ENCODE measurements around the gene LRGUK. TPM values are rescaled to one million over a fixed set of nuclear protein-coding genes. Genes with fewer than 3 reads are reported as not detected.
"Not testable (repeated sequence)": the region's sequence is repeated elsewhere in the genome, so short reads cannot be mapped to it uniquely, and the experiment has no call there.

LRGUK gene
- total RNA-seq, 1 experiment from 2014 or later = 0.24 TPM

DNA sequence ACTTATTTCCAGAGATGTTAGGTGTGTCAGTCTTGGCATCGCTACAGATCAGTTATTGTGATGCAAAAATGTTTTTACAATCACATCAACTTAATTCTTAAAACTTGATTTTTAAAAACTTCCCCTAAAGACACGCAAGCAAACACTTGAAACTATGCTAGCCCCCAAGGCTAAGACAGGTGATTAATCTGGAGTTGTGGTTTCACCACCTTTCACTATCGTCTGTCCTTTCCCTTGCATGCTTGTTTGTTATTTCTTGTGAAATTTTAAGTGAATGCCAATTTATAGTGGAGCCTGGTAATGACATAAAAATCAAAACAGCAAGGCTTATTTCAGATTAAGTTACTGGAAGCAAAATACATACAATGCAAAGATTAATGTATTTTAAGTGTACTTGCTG is 119.2 kb downstream of the LRGUK start:
- DNase-seq (ENCODE audit: low read depth) = no peak

DNA sequence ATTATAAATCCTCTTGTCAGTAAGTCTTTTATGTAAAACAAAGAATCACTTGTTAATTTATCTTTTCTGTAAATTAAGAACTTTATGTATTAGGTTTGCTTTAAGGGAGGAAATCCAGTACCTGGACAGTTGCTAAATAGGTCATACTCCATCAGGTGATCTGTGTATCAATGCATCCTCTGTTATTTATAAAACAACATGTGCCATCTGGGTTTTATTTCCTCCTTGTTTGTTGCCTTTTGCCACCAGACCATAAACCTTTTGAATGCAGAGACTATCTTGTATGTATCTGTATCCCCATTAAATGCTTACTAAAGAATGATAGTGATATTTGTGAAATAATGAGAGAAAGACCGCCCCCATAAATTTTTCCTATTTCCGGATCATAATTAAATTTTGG is 119.6 kb downstream of the LRGUK start:
- DNase-seq (ENCODE audit: low read depth) = no peak

DNA sequence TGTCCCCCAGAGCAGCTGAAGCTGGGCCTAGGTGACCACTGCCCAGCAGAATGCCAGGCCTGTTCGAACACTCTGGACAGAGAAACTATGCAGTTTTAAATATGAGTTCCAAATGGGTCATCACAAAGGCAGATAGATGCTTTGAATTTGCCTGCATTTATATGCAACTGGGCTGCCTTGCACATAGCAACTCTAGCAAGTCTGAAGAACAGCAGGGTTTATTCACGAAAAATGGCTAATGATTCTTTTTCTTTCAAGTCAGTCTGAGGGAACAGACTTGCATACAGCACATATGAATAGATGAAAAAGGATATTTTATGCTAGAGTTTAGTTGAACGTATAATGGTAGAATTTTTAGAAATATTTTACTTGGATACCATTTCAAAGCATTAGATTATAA is 121.1 kb downstream of the LRGUK start:
- no peak for DNase-seq (ENCODE audit: low read depth)

DNA sequence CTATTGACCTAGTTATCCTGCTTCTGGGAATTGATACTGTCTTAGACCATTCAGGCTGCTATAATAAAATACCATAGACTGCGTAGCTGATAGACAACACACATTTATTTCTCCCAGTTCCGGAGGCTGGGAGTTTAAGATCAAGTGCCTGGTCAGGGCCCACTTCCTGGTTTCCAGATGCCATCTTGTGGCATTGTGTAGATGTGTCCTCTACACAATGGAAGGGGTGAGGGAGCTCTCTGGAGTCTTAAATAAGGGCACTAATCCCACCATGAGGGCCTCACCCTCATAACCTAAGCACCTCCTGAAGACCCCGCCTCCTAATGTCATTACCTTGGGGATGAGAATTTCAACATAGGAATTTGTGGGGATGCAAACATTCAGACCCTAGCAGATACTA is 127.2 kb downstream of the LRGUK start:
- DNase-seq (ENCODE audit: low read depth) = peak; percentile 22

DNA sequence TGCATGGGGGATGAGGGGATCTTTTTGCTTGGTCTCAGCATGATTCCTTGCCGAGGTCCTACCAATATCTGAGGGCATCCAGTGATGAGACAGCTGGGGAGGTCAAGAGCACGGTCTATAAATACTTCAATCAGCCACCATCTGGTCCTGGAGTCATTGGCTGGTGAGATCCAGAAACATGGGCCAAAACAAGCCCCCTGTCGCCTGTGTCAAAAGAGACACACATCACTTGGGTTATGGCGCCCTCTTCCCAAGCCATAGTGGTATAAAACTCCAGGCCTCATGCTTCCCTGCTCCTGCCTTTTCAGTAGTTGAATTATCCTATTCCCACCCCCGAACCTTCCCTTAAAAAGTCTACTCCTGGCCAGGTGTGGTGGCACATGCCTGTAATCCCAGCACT is 128.7 kb downstream of the LRGUK start:
- DNase-seq (ENCODE audit: low read depth) = peak; percentile 2

DNA sequence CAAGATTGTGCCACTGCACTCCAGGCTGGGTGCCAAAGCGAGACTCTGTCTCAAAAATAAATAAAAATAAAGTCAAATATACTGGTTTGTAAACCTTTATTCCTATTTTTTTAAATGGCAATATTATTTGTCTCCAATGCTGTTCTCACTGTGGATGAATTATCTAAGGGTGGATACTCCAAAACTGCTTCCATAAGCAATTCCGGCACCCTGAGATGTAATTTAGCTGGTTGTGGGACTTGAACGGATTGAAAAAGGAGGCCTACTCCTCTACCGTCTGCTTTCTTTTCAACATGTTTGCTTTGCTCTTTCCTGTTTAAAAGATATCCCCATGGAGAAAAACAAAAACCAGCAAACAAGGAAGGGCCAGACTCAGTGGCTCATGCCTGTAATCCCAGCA is 135.2 kb downstream of the LRGUK start:
- DNase-seq (ENCODE audit: low read depth) = no peak

DNA sequence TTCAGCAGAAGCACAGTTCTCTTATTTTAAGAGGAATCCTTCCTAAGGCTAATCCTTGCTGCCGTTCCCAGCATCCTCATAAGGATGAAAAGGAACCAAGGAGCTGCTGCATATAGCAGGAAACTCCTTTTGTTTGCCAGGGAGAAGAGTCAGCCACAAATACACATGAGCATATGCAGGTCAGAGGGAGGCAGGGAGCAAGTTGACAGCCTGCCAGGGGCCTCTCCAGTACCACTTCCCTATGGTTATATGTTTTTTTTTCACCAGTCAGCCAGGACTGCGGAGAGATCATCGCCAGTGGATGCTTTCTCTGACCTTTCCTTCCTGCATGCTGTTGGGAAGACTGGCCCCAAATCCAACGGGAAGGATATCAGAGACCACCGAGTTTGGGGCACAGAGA is 149.8 kb downstream of the LRGUK start:
- DNase-seq (ENCODE audit: low read depth) = no peak

DNA sequence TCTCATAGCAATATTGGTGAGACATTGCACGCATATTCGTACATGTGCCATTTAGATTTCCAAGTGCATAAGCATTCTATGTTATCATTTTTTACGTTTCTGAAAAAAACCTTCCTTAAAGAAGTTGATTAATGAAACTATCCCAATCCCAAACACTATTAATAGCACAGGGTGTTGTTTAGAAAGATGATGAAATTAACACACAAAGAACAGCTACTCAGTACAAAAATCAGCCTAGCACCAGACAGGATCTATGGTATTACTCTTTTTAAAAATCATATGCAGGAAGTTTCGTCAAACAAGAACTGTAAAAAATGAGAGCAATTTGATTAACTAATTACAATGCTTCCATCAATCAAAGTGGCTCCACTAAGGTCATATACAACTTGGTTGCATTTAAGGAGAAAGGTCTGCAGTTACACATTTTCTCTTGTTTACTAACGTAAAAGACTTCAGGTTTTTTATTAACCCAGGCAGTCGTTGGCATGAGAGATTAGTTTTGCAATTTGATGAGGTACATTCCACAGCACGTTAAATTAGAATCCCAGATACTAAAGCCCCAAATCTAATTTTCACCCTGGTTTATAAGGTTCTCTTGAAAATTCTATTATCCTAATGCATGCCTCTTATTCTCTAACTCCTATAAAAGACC is 151.5 kb downstream of the LRGUK start:
- DNase-seq (ENCODE audit: low read depth) = no peak

DNA sequence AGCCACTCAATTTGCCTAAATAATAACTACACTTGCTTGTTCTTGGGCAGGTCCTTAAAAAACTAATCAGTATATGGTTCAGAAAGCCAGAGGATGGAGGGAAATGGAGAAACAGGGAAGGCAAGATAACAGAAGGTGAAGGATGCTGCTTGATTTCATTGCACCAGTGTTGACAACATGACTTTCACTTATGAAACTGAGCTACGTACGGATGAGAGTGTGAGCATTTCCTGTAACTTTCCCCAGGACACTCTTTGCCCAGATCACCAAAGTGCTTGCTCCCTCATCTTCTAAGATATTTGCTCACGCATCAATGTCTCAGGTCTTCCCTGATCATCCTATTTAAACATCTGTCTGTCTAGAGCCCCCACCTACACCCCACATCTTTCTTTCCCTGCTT is 152.2 kb downstream of the LRGUK start:
- no peak for DNase-seq (ENCODE audit: low read depth)

DNA sequence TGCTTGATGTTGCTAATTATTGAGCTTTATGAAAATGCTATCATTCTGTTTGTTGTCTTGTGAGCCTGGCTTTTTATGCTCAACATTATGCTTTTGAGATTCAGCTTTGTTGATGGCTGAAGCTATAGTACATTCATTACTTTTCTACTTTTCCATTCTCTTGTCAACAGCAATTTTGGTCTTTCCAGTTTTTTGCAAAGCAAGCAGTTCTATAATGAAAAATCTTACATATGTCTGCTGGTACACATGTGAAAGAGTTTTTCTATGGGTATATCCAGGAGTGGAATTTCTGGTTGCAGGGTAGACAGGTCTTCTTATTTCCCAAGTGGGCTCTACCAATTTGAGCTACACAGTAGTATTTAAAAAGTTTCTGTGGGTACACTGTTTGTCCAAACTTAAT is 152.8 kb downstream of the LRGUK start:
- DNase-seq (ENCODE audit: low read depth) = no peak

DNA sequence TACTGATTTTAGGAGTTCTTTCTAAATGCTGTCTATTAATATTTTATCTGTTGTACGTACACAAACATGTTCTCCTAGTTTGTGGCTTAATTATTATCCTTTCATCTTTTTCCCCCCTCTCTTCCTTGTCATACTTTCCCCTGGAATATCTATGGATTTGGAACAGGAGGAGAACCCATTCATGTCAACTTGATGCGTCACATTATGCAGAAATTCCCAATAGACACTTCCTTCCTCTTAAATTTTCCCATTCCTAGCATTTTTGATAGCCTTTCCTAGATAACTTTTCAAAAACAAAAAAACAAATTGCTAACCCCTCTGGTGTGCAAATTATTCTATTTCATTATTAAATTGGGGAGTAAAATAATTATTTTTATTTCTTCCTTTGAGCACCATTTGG is 153.4 kb downstream of the LRGUK start:
- DNase-seq (ENCODE audit: low read depth) = no peak

DNA sequence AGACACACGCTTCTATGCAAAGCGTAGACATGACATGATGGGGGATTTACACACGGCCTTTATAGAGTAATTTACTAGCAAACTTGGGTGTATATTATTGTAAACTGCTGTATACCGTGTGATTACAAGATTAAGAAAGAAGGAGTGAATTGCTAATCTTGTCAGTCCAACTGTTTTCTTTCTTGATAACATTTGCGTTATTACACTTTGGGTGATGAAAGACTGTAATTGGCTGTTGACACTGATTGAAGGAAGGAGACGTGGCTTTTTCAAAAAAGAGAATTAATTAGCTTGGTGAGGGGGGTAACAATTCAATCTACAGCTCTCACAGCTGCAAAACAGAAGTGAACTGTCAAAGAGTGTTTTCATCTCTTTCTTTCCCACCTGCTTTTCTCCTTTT is 156.9 kb downstream of the LRGUK start:
- no peak for DNase-seq (ENCODE audit: low read depth)

DNA sequence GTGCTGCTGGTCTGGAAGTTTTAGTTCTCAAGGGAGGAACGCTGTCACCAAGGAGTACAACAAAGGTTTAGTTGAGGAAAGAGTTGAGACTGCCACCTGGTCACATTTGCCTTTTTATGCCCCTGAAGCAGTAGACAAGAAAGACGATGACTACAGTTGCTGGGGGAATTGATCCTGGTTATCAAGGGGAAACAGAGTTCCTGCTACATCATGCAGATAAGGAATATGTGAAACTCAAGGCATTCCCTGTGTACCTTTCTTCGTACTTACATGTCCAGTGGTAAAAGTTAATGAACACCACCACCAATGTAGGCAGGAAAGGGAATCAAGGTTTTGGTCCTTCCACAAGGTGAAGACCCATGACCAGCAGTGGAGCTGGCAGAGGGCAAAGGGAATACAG is 157.8 kb downstream of the LRGUK start:
- DNase-seq (ENCODE audit: low read depth) = no peak

DNA sequence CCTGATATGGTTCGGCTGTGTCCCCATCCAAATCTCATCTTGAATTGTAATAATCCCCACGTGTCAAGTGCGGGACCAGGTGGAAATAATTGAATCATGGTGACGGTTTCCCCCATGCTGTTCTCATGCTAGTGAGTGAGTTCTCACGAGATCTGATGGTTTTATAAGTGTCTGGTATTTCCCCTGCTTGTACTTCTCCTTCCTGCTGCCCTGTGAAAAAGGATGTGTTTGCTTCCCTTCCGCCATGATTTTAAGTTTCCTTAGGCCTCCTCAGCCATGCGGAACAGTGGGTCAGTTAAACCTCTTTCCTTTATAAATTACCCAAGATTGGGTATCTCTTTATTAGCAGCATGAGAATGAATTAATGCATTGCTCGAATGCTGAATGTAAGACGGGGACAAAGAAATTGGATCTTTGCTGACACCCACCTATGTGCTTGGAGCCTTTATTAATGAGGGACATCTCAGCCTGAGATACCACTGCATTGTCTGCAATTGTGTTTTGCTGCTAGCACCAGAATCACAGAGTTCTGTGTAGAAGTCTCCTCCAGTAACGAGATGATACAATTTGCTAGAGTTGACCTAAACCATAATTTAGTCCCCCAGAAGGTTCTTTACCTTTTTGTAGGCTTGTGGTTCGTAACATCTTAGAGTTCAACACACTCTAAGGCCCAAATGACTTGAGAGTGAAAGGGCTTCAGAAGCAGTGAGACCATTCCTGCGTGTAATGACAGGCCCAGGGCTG is 160.9 kb downstream of the LRGUK start:
- DNase-seq (ENCODE audit: low read depth) = no peak

DNA sequence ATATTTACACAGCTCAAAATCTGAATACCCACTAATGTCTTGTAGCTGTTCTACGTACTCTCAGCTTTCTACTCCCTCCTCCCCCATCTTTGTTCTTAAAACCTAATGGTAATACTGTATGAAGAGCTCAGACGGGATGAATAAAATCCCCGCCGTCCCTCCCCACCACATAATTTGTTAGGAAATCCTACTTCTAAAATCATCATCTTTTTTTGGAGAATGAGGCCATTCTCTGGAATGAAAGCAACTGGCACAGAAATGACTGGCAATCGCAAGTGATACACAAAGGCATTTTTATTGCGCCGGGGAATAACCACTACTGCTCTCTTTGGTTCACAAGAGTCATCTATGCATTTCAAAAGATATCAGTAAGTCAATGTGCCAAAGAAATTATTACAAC is 162.3 kb downstream of the LRGUK start:
- peak; percentile 13 for DNase-seq (ENCODE audit: low read depth)

DNA sequence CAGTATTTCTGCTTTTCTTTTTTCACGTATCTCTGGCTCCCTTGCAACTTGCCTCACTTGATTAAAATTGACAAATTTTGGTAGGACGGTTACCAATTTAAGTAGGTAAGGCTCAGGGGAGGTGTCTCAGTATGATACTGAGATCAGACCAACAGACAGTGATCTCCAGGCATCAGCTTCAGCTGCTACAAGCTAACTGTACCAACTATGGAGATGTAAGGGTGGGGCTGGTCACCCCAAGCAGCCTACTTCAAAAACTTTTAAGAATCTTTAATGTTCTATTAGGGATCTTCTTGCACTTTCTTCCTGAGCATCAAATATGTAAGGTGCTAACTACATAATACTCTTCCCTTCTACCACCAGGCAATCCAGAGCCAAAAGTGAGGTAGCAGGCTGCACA is 162.7 kb downstream of the LRGUK start:
- DNase-seq (ENCODE audit: low read depth) = no peak

DNA sequence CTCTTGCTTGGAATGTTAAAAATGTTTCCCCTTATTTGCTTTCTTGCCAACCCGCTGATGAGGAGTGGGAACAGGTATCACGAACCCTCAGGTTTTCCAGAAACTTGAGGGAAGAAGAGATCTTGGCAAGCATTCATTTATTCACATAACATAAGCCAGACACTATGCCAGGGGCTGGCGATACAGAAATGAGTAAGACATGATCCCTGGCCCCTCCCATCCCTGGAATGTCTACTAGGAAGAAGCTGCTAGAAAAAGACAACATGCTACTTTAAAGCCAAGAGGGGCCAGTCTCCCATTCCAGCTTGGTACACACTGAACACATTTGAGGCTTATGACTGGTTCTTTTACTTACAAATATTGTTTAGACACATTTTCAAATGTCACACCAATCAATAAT is 163.1 kb downstream of the LRGUK start:
- peak; percentile 24 for DNase-seq (ENCODE audit: low read depth)

DNA sequence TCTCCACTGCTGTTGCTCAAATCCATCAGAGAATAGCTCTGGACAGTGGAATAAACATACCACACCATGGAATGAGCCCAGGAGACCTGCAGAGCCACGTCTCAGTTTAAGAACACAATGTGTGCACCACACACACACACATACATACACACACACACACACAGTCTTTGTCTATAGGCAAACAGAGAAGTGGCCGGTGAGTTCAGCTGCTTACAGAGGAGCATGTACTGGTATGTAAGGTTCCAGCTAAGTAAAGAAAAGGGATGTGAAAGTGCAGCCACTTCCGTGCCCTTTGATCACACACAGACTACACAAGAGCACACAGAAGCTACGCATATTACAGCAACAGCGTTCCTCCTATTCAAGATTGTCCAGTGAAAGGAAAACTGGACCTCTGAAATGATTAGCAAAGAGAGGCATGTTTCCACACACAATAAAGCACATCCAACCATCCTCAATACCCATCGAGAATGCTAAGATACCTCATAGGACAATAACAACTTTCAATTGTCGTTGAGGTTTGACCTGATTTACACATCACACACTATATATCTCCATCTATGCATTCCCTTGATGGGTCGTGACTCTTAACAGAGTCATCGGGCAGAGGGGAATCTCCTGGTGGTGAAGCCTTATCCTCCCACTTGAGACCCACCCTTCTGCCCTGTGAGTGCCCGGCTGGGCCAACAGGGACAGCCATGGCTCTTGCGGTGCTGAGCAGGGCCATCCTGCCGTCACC is 166.0 kb downstream of the LRGUK start:
- no peak for DNase-seq (ENCODE audit: low read depth)

DNA sequence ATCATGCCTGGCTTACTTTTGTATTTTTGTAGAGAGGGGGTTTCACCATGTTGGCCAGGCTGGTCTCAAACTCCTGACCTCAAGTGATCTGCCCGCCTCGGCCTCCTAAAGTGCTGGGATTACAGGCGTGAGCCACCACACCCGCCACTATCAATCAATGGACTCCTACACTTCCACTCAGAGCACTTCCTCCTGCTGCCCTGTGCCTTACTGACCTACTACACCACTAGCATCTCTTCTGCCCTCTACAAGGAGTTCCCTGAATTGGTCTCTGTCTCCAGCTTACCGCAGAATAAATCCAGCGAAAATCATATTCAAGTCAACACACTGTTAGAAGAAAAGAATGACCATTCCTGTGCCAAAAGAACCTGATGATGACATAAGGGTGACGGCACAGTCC is 168.8 kb downstream of the LRGUK start:
- not testable (repeated sequence) for DNase-seq (ENCODE audit: low read depth)

DNA sequence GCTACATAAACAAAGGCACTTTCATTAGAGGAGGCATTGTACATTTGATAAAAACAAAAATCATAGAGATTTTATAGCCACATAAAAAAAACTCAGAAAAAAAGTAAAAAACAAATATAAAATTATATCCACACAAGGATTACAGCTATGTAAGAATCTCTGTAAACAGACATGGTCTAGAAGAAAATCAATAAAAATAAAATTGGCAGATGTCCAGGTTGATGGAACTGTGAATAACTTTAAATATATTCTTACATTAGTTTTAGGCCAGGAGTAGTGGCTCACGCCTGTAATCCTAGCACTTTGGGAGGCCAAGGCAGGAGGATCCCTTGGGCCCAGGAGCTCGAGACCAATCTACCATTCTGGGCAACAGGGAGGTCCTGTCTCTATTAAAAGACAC is 170.3 kb downstream of the LRGUK start:
- no peak for DNase-seq (ENCODE audit: low read depth)

DNA sequence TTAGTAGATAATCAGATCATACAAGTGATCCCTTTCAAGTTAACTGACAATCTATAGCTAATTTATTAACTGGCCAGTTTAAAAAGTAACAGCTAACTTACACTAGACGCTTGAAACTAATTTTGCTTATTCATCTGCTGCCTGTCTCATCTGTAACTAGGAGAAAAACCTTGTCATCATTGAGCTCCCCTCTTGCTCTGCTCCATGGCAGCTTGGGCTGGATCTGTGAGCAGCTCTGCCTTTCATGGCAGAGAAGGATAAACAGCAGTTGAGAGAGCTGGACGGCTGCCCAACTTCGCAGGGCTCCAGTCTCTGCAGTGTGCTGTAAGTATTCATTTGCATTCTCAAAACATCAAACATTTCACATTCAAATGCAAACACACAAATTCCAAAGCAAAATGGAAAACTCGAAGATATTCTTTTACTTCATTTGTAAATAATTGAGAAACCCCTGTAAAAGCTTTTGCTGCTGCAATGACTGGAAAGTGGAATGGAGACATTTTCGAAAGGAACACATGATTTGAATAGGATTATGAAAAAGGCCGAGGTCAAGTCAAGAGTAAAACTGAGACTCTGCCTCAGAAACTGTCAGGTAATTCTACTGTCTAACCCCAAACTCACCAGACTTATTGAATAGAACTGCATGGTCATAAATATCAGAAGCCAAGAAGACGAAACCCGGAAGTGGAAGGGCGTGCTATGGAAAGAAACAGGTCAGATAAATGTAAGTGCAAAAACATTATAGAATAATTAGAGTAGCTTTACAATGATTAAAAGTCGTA is 172.0 kb downstream of the LRGUK start:
- no peak for DNase-seq (ENCODE audit: low read depth)

DNA sequence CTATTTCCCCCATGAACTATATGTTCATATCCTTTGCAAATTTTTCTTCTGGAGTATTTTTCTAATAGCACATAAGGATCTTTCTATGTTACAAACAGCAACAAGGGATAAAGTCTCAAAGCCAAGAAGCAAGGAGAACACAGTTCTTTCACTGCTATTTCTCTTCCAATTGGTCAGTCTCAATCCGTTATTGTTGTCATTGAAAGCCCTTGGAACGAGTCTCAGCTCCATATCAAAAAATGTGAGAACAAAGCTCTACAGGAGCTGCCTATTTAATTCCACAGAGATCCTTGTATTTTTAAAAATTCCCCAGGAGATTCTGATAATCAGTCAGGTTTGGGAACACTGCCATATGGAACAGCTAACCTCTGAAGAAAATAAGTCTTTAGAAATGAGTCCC is 173.8 kb downstream of the LRGUK start:
- no peak for DNase-seq (ENCODE audit: low read depth)

All from RPMI7951 (cell line).